K562 (cell line): Measurements from ENCODE around the gene ADGRG1.

ENCODE experiments used
- CTCF ChIP-seq, 3 experiments: IDR thresholded peaks in 2 of 3; conservative IDR thresholded peaks in 1 of 3; 2 replicates each; pipeline ENCODE4 v1.5.1; 2011 to 2012; ENCODE audit warnings: low read length in 3 of 3, mild to moderate bottlenecking in 3 of 3, control low read depth in 2 of 3, improper control_type of control experiment in 1 of 3, inconsistent platforms in 1 of 3, low read depth in 1 of 3, mixed read lengths in 1 of 3, moderate library complexity in 1 of 3; ENCODE audit not compliant: insufficient read depth in 2 of 3
- DNMT1 ChIP-seq: fragments of 450-650 bp; IDR thresholded peaks from 2 replicates; pipeline ENCODE4 v1.6.1; 2016; ENCODE audit warnings: antibody characterized with exemption, mild to moderate bottlenecking
- KAT2B ChIP-seq: IDR thresholded peaks from one replicate; pipeline ENCODE4 v1.6.1; 2012; ENCODE audit warnings: low read depth, mild to moderate bottlenecking, control low read depth, inconsistent platforms, low read length, moderate library complexity
- MAFK ChIP-seq: IDR thresholded peaks from 2 replicates; pipeline ENCODE4 v1.6.1; 2011; ENCODE audit warnings: low read length, improper control_type of control experiment
- POLR2AphosphoS5 ChIP-seq: IDR thresholded peaks from 2 replicates; pipeline ENCODE4 v1.6.1; 2011; ENCODE audit warnings: mild to moderate bottlenecking, low read depth, low read length, moderate library complexity; ENCODE audit not compliant: control insufficient read depth, insufficient read depth
- RBBP5 ChIP-seq: fragments of 200-600 bp; sonication (generic); IDR thresholded peaks from 2 replicates; pipeline ENCODE4 v1.6.1; 2012; ENCODE audit warnings: borderline replicate concordance, mild to moderate bottlenecking, low read length, control low read depth, inconsistent platforms; ENCODE audit not compliant: insufficient read depth, poor library complexity, severe bottlenecking
- RNF2 ChIP-seq: sonication (generic); IDR thresholded peaks from 2 replicates; pipeline ENCODE4 v1.6.1; 2016
- SP2 ChIP-seq: IDR thresholded peaks from 2 replicates; pipeline ENCODE4 v1.6.1; 2011; ENCODE audit warnings: mild to moderate bottlenecking, low read depth, low read length, moderate library complexity; ENCODE audit not compliant: poor library complexity, severe bottlenecking; ENCODE audit errors: extremely low read depth
- ZBTB43 ChIP-seq: sonication (generic); formaldehyde crosslinking; IDR thresholded peaks from 2 replicates; pipeline ENCODE4 v1.8.0; 2023; ENCODE audit warnings: mild to moderate bottlenecking, missing genetic modification reagents
- TF ChIP-seq, protein P1 (sequence below), 2 experiments: fragments of 450-650 bp; formaldehyde crosslinking in 1 of 2; IDR thresholded peaks; 2 replicates each; pipeline versions ENCODE4 v1.4.0 to v1.6.1; 2014 to 2020; ENCODE audit warnings: mild to moderate bottlenecking in 2 of 2, borderline replicate concordance in 1 of 2, low read depth in 1 of 2

DNA sequence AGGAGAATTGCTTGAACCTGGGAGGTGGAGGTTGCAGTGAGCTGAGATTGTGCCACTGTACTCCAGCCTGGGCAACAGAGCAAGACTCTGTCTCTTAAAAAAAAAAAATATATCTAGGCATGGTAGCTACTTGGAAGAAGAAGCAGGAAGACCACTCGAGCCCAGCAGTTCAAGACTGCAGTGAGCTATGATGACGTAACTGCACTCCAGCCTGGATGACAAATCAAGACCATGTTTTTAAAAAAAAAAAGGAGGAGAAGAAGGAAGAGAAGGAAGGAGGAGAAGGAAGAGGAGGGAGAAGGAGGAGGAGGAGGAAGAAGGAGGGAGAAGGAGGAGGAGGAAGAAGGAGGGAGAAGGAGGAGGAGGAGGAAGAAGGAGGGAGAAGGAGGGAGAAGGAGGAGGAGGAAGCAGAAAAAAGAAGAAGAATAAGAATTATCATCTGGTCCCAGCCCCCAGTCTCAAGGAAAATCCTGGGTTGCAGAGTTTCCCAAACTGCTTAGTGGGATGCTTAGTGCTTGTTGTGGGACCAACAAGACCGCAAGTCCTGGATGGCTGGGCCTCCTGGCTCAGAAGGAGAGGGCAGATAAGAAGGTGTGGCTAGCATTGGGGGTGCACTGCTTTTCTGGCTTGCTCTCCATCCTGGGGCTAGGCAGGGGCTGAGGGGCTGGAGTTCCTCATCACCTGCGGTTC is 62.5 kb downstream of the ADGRG1 start:
- TF ChIP-seq CTCF (IDR thresholded peaks at IDR 0.05 in 2 of 3, conservative IDR thresholded peaks at IDR 0.05 in 1 of 3; ENCODE audit: insufficient read depth in 2 of 3, low read depth in 1 of 3, low read length in 3 of 3) (no peak), SP2 (no peak), DNMT1 (no peak), KAT2B (no peak), POLR2AphosphoS5 (no peak), MAFK (no peak), RBBP5 (no peak), ZBTB43 (CRISPR knock-in tag) (no peak), RNF2 (no peak)
- TF ChIP-seq, protein P1, sequence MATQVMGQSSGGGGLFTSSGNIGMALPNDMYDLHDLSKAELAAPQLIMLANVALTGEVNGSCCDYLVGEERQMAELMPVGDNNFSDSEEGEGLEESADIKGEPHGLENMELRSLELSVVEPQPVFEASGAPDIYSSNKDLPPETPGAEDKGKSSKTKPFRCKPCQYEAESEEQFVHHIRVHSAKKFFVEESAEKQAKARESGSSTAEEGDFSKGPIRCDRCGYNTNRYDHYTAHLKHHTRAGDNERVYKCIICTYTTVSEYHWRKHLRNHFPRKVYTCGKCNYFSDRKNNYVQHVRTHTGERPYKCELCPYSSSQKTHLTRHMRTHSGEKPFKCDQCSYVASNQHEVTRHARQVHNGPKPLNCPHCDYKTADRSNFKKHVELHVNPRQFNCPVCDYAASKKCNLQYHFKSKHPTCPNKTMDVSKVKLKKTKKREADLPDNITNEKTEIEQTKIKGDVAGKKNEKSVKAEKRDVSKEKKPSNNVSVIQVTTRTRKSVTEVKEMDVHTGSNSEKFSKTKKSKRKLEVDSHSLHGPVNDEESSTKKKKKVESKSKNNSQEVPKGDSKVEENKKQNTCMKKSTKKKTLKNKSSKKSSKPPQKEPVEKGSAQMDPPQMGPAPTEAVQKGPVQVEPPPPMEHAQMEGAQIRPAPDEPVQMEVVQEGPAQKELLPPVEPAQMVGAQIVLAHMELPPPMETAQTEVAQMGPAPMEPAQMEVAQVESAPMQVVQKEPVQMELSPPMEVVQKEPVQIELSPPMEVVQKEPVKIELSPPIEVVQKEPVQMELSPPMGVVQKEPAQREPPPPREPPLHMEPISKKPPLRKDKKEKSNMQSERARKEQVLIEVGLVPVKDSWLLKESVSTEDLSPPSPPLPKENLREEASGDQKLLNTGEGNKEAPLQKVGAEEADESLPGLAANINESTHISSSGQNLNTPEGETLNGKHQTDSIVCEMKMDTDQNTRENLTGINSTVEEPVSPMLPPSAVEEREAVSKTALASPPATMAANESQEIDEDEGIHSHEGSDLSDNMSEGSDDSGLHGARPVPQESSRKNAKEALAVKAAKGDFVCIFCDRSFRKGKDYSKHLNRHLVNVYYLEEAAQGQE (IDR thresholded peaks at IDR 0.05; ENCODE audit: borderline replicate concordance), result no peak
- TF ChIP-seq, protein P1 (CRISPR knock-in tag; IDR thresholded peaks at IDR 0.05; ENCODE audit: low read depth), result no peak
